HCT116 (cell line): ENCODE data around the gene LLGL2. TPM values are rescaled to one million over a fixed set of nuclear protein-coding genes. Genes with fewer than 3 reads are reported as not detected.

Experiments used
- ATAC-seq: fragments of 200-7000 bp; cut with Tn5 transposase; 2 replicates; pipeline ENCODE4 v1.9.1; 2020; ENCODE audit warnings: mild to moderate bottlenecking, moderate library complexity
- BruUV-seq: library from RNA; stranded (reverse); fragments of 400-500 nt; replicated peaks from 2 replicates; lab custom pipeline; 2021; lab: Mats Ljungman, UMichigan
- CTCF ChIA-PET: fragments of 300-600 bp; sonication (Branson Sonifier 250); formaldehyde crosslinking; loops from one replicate; lab custom pipeline; 2021; ENCODE audit warnings: antibody characterized with exemption; lab: Charles Lee
- POLR2A ChIA-PET: fragments of 300-600, 350-600 bp; sonication (Branson Sonifier 250); formaldehyde crosslinking; loops from one replicate; lab custom pipeline; 2021; ENCODE audit warnings: antibody characterized with exemption; lab: Charles Lee
- RAD21 ChIA-PET, 2 experiments: fragments of 300-600 bp; sonication (Branson Sonifier 250); formaldehyde crosslinking; loops; one replicate each; lab custom pipeline; 2023; ENCODE audit warnings: low total read pairs in 2 of 2; ENCODE audit not compliant: uncharacterized antibody in 2 of 2, unreplicated experiment in 2 of 2, low non-redundant PET in 1 of 2; lab: Charles Lee
- DNase-seq: peaks from one replicate; pipeline ENCODE4 v3.0.0-alpha.2; 2010; ENCODE audit warnings: low read depth, low spot score
- H2AFZ ChIP-seq: fragments of 200-600 bp; shearing (Covaris generic), sonication (generic); 2 replicates; pipeline ENCODE4 v1.6.1; 2017; ENCODE audit warnings: low read depth, mixed run types, mixed read lengths, antibody characterized with exemption, low read length; ENCODE audit not compliant: poor library complexity, severe bottlenecking
- H3K27ac ChIP-seq: 2 replicates; pipeline ENCODE4 v1.5.1; 2012; ENCODE audit warnings: low read depth, low read length
- H3K27me3 ChIP-seq: fragments of 200-600 bp; sonication (generic); 2 replicates; pipeline ENCODE4 v1.6.1; 2016; ENCODE audit warnings: mixed run types, low read length, mixed read lengths; ENCODE audit not compliant: insufficient read depth
- H3K36me3 ChIP-seq, 2 experiments: fragments of 200-500 bp in 1 of 2; fragments of 200-600 bp in 1 of 2; sonication (Bioruptor generic) in 1 of 2; sonication (generic) in 1 of 2; 2 replicates each; pipeline versions ENCODE4 v1.5.1 to v1.6.1; 2014 to 2016; ENCODE audit warnings: low read length in 2 of 2, inconsistent platforms in 1 of 2, mixed read lengths in 1 of 2, mixed run types in 1 of 2; ENCODE audit not compliant: insufficient read depth in 2 of 2, control insufficient read depth in 1 of 2
- H3K4me1 ChIP-seq, 2 experiments: fragments of 200-600 bp in 1 of 2; sonication (generic) in 1 of 2; 2 replicates each; pipeline versions ENCODE4 v1.5.1 to v1.6.1; 2012 to 2017; ENCODE audit warnings: low read length in 2 of 2, inconsistent platforms in 1 of 2, mild to moderate bottlenecking in 1 of 2, mixed read lengths in 1 of 2, mixed run types in 1 of 2, moderate library complexity in 1 of 2; ENCODE audit not compliant: insufficient read depth in 2 of 2, control insufficient read depth in 1 of 2
- H3K4me2 ChIP-seq: fragments of 200-600 bp; sonication (generic); 2 replicates; pipeline ENCODE4 v1.6.1; 2017; ENCODE audit warnings: mixed run types, low read length, mixed read lengths
- H3K4me3 ChIP-seq, 2 experiments: fragments of 200-600 bp in 1 of 2; sonication (generic) in 1 of 2; replicated peaks in 1 of 2; 2 replicates each; pipeline ENCODE4 v1.5.1; 2011 to 2016; ENCODE audit warnings: low read length in 2 of 2, control low read depth in 1 of 2, low read depth in 1 of 2, mild to moderate bottlenecking in 1 of 2, mixed read lengths in 1 of 2, mixed run types in 1 of 2
- H3K79me2 ChIP-seq: fragments of 200-600 bp; sonication (generic); 2 replicates; pipeline ENCODE4 v1.6.1; 2017; ENCODE audit warnings: mild to moderate bottlenecking, mixed run types, low read length, moderate library complexity, mixed read lengths; ENCODE audit not compliant: insufficient read depth
- H3K9ac ChIP-seq: fragments of 200-600 bp; sonication (generic); 2 replicates; pipeline ENCODE4 v1.6.1; 2016; ENCODE audit warnings: low read length, mixed read lengths
- H3K9me2 ChIP-seq: fragments of 200-600 bp; sonication (generic), shearing (Covaris generic); 2 replicates; pipeline ENCODE4 v1.6.1; 2017; ENCODE audit warnings: mixed run types, mild to moderate bottlenecking, moderate library complexity; ENCODE audit not compliant: insufficient read depth
- H3K9me3 ChIP-seq, 2 experiments: fragments of 200-500 bp in 1 of 2; fragments of 200-600 bp in 1 of 2; sonication (Bioruptor generic) in 1 of 2; sonication (generic) in 1 of 2; 2 replicates each; pipeline ENCODE4 v1.6.1; 2014 to 2017; ENCODE audit warnings: low read length in 2 of 2, mixed read lengths in 2 of 2, inconsistent platforms in 1 of 2, low read depth in 1 of 2, mild to moderate bottlenecking in 1 of 2, mixed run types in 1 of 2, moderate library complexity in 1 of 2; ENCODE audit not compliant: control insufficient read depth in 1 of 2, insufficient read depth in 1 of 2
- H4K20me1 ChIP-seq: fragments of 200-600 bp; sonication (generic), shearing (Covaris generic); 2 replicates; pipeline ENCODE4 v1.6.1; 2017; ENCODE audit warnings: mixed run types, mild to moderate bottlenecking, moderate library complexity; ENCODE audit not compliant: insufficient read depth
- CBX3 ChIP-seq: IDR thresholded peaks from 2 replicates; pipeline ENCODE4 v1.6.1; 2012; ENCODE audit warnings: low read depth
- EZH2 ChIP-seq: fragments of 200-600 bp; sonication (generic); IDR thresholded peaks from 2 replicates; pipeline ENCODE4 v1.6.1; 2017; ENCODE audit warnings: antibody characterized with exemption, mixed run types
- FOSL1 ChIP-seq: IDR thresholded peaks from 2 replicates; pipeline ENCODE4 v1.6.1; 2012; ENCODE audit warnings: low read depth
- JUND ChIP-seq: IDR thresholded peaks from 2 replicates; pipeline ENCODE4 v1.6.1; 2012
- POLR2A ChIP-seq: IDR thresholded peaks from 2 replicates; pipeline ENCODE4 v1.7.0; 2011; ENCODE audit warnings: borderline replicate concordance; ENCODE audit not compliant: insufficient read depth, insufficient read length; ENCODE audit errors: extremely low read depth
- POLR2AphosphoS5 ChIP-seq: IDR thresholded peaks from 2 replicates; pipeline ENCODE4 v1.6.1; 2011; ENCODE audit warnings: mild to moderate bottlenecking, low read depth, low read length, moderate library complexity
- SP1 ChIP-seq: IDR thresholded peaks from 2 replicates; pipeline ENCODE4 v1.6.1; 2012; ENCODE audit warnings: low read depth
- TCF7L2 ChIP-seq: IDR thresholded peaks from 2 replicates; pipeline ENCODE4 v1.7.0; 2011; ENCODE audit warnings: borderline replicate concordance, inconsistent platforms; ENCODE audit not compliant: insufficient read depth, insufficient read length; ENCODE audit errors: extremely low read depth
- YY1 ChIP-seq: IDR thresholded peaks from 2 replicates; pipeline ENCODE4 v1.6.1; 2011; ENCODE audit warnings: low read length, low read depth, moderate library complexity, mild to moderate bottlenecking; ENCODE audit not compliant: insufficient replicate concordance; ENCODE audit errors: extremely low read depth
- ZFX ChIP-seq: fragments of 450-650 bp; IDR thresholded peaks from 2 replicates; pipeline ENCODE4 v1.6.1; 2017
- ZNF274 ChIP-seq: fragments of 200-500 bp; sonication (Bioruptor generic); IDR thresholded peaks from 2 replicates; pipeline ENCODE4 v1.6.1; 2014; ENCODE audit warnings: mild to moderate bottlenecking, low read depth, low read length, inconsistent platforms
- intact Hi-C: fragments of 100-400 bp; cut with micrococcal nuclease; formaldehyde crosslinking; loops from 2 replicates; pipeline ENCODE4 v1.10.0; 2022
- total RNA-seq: library from RNA; stranded (reverse); gene quantifications from one replicate; pipeline ENCODE4 v1.2.1, GENCODE V29; 2021; ENCODE audit not compliant: unreplicated experiment
- TF ChIP-seq, protein P1 (sequence below): IDR thresholded peaks from 2 replicates; pipeline ENCODE4 v1.6.1; 2011; ENCODE audit warnings: mild to moderate bottlenecking, low read length, moderate library complexity; ENCODE audit not compliant: insufficient replicate concordance; ENCODE audit errors: extremely low read depth
- TF ChIP-seq, protein P2 (sequence below): IDR thresholded peaks from 2 replicates; pipeline ENCODE4 v1.6.1; 2012; ENCODE audit warnings: low read depth
- TF ChIP-seq, protein P3 (sequence below): IDR thresholded peaks from 2 replicates; pipeline ENCODE4 v1.6.1; 2012
- TF ChIP-seq, protein P4 (sequence below): IDR thresholded peaks from 2 replicates; pipeline ENCODE4 v1.6.1; 2012

Gene LLGL2
- total RNA-seq, 1 experiment from 2014 or later, result 209 TPM

DNA sequence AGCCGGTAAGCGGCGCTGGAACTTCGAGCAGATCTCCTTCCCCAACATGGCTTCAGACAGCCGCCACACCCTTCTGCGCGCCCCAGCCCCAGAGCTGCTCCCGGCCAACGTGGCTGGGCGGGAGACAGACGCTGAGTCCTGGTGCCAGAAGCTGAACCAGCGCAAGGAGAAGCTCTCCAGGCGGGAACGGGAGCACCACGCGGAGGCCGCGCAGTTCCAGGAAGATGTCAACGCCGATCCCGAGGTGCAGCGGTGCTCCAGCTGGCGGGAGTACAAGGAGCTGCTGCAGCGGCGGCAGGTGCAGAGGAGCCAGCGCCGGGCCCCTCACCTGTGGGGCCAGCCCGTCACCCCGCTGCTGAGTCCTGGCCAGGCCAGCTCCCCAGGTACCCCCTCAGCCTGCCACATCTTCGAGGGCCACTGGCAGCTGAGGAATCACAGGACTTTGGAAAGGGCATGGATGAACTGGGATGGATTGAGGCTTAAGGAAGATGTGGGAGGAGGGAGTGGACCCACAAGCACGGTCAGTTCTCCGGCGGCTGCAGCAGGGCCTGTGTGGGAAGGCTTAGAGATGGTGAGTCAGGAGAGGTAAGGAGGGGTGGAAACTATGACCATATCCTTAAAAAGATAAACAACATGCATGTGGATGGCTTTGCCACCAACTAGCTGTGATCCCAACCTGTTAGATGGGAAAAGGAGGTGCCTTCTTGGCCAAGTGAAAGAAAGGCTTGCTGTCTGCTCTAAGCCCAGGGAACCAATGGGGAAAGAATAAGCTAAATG, 3.4 kb upstream of the LLGL2 start:
- no peaks in the 10 kb centered on the region for H3K9me2 ChIP-seq
- ATAC-seq (no peak), DNase-seq (no peak)
- RAD21 ChIA-PET, result no interaction called here
- no peaks in the 10 kb centered on the region for H3K9me3 ChIP-seq
- CTCF ChIA-PET, result no interaction called here
- H3K4me3 ChIP-seq, result no peak overlapping the region
- no peaks in the 10 kb centered on the region for H3K27me3 ChIP-seq
- H3K4me1 ChIP-seq, result peaks cover 16 to 41% of the 10 kb centered on the region in 2 experiments
- H2AFZ ChIP-seq, result no peak overlapping the region
- peaks cover 16 to 42% of the 10 kb centered on the region in 2 experiments for H3K36me3 ChIP-seq
- BruUV-seq, result no TSS peak
- no peak overlapping the region for H3K4me2 ChIP-seq
- peaks cover 37% of the 10 kb centered on the region for H3K79me2 ChIP-seq
- intact Hi-C loops, result no loop called here
- H4K20me1 ChIP-seq, result no peaks in the 10 kb centered on the region
- POLR2A ChIA-PET, result no interaction called here
- H3K9ac ChIP-seq, result no peak overlapping the region
- peak overlapping the region; percentile 11; the same call in 1 of the 2 replicates for H3K27ac ChIP-seq
- TF ChIP-seq FOSL1 (no peak), JUND (no peak), ZFX (no peak), ZNF274 (no peak), SP1 (no peak), POLR2AphosphoS5 (no peak), YY1 (no peak), EZH2 (no peak), TCF7L2 (no peak), POLR2A (no peak), CBX3 (no peak)
- TF ChIP-seq, protein P1, sequence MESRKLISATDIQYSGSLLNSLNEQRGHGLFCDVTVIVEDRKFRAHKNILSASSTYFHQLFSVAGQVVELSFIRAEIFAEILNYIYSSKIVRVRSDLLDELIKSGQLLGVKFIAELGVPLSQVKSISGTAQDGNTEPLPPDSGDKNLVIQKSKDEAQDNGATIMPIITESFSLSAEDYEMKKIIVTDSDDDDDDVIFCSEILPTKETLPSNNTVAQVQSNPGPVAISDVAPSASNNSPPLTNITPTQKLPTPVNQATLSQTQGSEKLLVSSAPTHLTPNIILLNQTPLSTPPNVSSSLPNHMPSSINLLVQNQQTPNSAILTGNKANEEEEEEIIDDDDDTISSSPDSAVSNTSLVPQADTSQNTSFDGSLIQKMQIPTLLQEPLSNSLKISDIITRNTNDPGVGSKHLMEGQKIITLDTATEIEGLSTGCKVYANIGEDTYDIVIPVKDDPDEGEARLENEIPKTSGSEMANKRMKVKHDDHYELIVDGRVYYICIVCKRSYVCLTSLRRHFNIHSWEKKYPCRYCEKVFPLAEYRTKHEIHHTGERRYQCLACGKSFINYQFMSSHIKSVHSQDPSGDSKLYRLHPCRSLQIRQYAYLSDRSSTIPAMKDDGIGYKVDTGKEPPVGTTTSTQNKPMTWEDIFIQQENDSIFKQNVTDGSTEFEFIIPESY, result no peak
- TF ChIP-seq, protein P2, sequence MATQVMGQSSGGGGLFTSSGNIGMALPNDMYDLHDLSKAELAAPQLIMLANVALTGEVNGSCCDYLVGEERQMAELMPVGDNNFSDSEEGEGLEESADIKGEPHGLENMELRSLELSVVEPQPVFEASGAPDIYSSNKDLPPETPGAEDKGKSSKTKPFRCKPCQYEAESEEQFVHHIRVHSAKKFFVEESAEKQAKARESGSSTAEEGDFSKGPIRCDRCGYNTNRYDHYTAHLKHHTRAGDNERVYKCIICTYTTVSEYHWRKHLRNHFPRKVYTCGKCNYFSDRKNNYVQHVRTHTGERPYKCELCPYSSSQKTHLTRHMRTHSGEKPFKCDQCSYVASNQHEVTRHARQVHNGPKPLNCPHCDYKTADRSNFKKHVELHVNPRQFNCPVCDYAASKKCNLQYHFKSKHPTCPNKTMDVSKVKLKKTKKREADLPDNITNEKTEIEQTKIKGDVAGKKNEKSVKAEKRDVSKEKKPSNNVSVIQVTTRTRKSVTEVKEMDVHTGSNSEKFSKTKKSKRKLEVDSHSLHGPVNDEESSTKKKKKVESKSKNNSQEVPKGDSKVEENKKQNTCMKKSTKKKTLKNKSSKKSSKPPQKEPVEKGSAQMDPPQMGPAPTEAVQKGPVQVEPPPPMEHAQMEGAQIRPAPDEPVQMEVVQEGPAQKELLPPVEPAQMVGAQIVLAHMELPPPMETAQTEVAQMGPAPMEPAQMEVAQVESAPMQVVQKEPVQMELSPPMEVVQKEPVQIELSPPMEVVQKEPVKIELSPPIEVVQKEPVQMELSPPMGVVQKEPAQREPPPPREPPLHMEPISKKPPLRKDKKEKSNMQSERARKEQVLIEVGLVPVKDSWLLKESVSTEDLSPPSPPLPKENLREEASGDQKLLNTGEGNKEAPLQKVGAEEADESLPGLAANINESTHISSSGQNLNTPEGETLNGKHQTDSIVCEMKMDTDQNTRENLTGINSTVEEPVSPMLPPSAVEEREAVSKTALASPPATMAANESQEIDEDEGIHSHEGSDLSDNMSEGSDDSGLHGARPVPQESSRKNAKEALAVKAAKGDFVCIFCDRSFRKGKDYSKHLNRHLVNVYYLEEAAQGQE, result no peak
- TF ChIP-seq, protein P3, sequence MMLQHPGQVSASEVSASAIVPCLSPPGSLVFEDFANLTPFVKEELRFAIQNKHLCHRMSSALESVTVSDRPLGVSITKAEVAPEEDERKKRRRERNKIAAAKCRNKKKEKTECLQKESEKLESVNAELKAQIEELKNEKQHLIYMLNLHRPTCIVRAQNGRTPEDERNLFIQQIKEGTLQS, result no peak
- TF ChIP-seq, protein P4, sequence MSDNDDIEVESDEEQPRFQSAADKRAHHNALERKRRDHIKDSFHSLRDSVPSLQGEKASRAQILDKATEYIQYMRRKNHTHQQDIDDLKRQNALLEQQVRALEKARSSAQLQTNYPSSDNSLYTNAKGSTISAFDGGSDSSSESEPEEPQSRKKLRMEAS, result no peak
